ENCODE measurements around the gene VPS39. TPM values are rescaled to one million over a fixed set of nuclear protein-coding genes. Genes with fewer than 3 reads are reported as not detected.

Gene VPS39
- total RNA-seq, 1 donor from 2014 or later = 102 TPM

DNA sequence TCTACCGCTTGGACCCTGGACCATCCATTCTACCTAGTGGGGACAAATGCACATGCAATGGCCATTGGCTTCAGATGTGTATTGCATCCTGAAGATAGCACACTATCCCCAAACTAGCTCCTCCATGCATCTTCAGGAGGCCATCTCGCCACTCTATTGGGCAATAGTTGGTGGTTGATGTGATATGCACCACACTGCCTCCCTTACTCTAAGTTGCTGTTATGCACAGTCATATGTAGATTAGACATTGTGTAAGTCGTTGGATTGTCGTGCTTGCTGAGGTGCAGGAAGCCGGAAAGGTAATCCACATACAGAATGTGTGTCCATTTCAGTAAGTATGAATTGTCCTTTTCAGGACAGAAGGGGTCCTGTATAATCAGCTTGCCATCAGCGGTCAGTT lies 87.1 kb downstream of the VPS39 start:
- DNase-seq (no peak), ATAC-seq (ENCODE audit: low read depth) (no peak)
- no peak for TF ChIP-seq CTCF (IDR thresholded peaks at IDR 0.05)
- Mint-ChIP-seq H3K36me3 (ENCODE audit: low read depth) (no peaks in the 10 kb centered on the region), H3K4me3 (no peak overlapping the region), H3K27me3 (peaks cover 2% of the 10 kb centered on the region), H3K9me3 (no peaks in the 10 kb centered on the region), H3K27ac (no peak overlapping the region), H3K4me1 (no peaks in the 10 kb centered on the region)
- POLR2A ChIA-PET = no interaction called here
- CTCF ChIA-PET = no interaction called here
- intact Hi-C loops (cut with micrococcal nuclease) = no loop called here

- intact Hi-C loops (cut with micrococcal nuclease) = no loop called here
- no peaks in the 10 kb centered on the region for H3K36me3 Mint-ChIP-seq (ENCODE audit: low read depth)
- H3K9me3 Mint-ChIP-seq = no peaks in the 10 kb centered on the region
- ATAC-seq (ENCODE audit: low read depth) = no peak
- no peak for TF ChIP-seq CTCF (IDR thresholded peaks at IDR 0.05)
- H3K4me1 Mint-ChIP-seq = no peaks in the 10 kb centered on the region
- DNase-seq = no peak
- no peak overlapping the region for H3K27ac Mint-ChIP-seq
- peaks cover 2% of the 10 kb centered on the region for H3K27me3 Mint-ChIP-seq
- H3K4me3 Mint-ChIP-seq = no peak overlapping the region
- ChIA-PET POLR2A (no interaction called here), CTCF (no interaction called here)
Observed at GRCh38 chr15:42120285-42120684, 87.8 kb downstream of the VPS39 start.

DNA sequence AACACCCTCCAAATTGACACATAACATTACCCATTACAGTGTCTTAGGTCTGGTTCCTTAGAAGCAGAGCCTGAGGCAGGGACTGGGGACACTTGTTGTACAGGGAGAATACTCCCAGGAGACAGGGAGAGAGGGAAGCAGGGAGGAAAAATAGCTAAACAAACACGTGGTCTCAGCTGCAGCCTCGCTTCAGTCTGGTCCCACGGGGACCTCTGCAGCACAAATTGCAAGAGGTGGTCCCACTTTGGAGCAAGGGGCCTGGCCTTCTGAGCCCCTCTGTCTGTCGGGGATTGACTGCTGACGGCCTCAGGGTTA lies 88.7 kb downstream of the VPS39 start:
- intact Hi-C loops (cut with micrococcal nuclease) = no loop called here
- H3K4me3 Mint-ChIP-seq = no peak overlapping the region
- POLR2A ChIA-PET = no interaction called here

DNA sequence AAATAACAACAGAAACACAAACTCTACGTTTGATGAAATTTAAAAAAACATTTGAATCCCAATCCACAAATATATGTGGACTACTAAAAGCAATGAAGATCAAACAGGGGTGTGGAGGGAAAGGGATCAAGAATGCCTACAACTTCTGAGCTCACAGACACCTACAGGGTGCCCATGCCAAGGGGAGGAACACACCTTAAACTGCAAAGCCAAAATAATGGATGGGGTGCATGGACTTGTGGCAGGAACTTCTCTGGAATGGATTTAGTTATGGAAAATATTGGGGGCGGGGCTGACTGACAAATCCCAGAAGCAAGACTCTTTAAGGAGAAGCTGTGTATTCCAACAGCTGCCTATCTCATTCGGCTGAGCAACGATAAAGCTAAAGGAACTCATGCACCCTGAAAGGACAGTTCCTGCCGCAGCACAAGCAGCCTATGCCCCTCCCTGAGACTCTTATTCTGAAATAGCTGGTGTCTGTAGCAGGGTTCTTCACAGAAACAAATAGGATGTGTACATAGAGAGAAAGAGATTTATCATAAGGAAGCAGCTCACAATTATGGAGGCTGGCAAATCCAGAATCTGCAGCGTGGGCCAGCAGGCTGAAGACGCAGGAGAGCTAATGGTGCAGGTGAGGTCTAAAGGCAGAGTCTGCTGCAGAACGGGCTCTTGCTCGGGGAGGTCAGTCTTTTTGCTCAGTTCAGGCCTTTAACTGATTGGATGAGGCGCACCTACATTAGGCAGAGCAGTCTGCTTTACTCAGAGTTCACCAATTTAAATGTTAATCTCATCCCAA lies 89.3 kb downstream of the VPS39 start:
- ChIA-PET POLR2A (no interaction called here), CTCF (no interaction called here)
- peaks cover 4% of the 10 kb centered on the region for H3K27me3 Mint-ChIP-seq
- DNase-seq (no peak), ATAC-seq (ENCODE audit: low read depth) (no peak)
- intact Hi-C loops (cut with micrococcal nuclease) = no loop called here
- H3K27ac Mint-ChIP-seq = no peak overlapping the region
- H3K4me3 Mint-ChIP-seq = no peak overlapping the region
- no peaks in the 10 kb centered on the region for H3K9me3 Mint-ChIP-seq
- H3K36me3 Mint-ChIP-seq (ENCODE audit: low read depth) = no peaks in the 10 kb centered on the region
- no peaks in the 10 kb centered on the region for H3K4me1 Mint-ChIP-seq
- TF ChIP-seq CTCF (IDR thresholded peaks at IDR 0.05) = no peak

More for the DNA sequence above, 88.7 kb downstream of the VPS39 start:
- Mint-ChIP-seq H3K27ac (no peak overlapping the region), H3K36me3 (ENCODE audit: low read depth) (no peaks in the 10 kb centered on the region), H3K27me3 (peaks cover 3% of the 10 kb centered on the region), H3K9me3 (no peaks in the 10 kb centered on the region), H3K4me1 (no peaks in the 10 kb centered on the region)
- ATAC-seq (ENCODE audit: low read depth) (no peak), DNase-seq (no peak)
- CTCF ChIA-PET = no interaction called here
- no peak for TF ChIP-seq CTCF (IDR thresholded peaks at IDR 0.05)

GRCh38 chr15:42111924-42112323 lies 96.2 kb downstream of the VPS39 start:
- no peak overlapping the region for H3K4me3 Mint-ChIP-seq
- POLR2A ChIA-PET = no interaction called here
- H3K4me1 Mint-ChIP-seq = no peaks in the 10 kb centered on the region
- no peak for ATAC-seq (ENCODE audit: low read depth)
- intact Hi-C loops (cut with micrococcal nuclease) = no loop called here
- DNase-seq = no peak
- H3K9me3 Mint-ChIP-seq = no peaks in the 10 kb centered on the region
- H3K27me3 Mint-ChIP-seq = peaks cover 21% of the 10 kb centered on the region
- CTCF ChIA-PET = no interaction called here
- no peaks in the 10 kb centered on the region for H3K36me3 Mint-ChIP-seq (ENCODE audit: low read depth)
- TF ChIP-seq CTCF (IDR thresholded peaks at IDR 0.05) = no peak
- no peak overlapping the region for H3K27ac Mint-ChIP-seq

Data from activated B cell treated with CpG ODN at 0.5 μM for 24 hours (primary cell).